GM15510 (cell line): ENCODE data around the gene PLCB3.

ENCODE experiments used
- POLR2A ChIP-seq: IDR thresholded peaks from 3 replicates; pipeline ENCODE4 v1.6.1; 2011; ENCODE audit warnings: borderline replicate concordance; ENCODE audit not compliant: insufficient read length; ENCODE audit errors: extremely low read depth

The PLCB3 gene

DNA sequence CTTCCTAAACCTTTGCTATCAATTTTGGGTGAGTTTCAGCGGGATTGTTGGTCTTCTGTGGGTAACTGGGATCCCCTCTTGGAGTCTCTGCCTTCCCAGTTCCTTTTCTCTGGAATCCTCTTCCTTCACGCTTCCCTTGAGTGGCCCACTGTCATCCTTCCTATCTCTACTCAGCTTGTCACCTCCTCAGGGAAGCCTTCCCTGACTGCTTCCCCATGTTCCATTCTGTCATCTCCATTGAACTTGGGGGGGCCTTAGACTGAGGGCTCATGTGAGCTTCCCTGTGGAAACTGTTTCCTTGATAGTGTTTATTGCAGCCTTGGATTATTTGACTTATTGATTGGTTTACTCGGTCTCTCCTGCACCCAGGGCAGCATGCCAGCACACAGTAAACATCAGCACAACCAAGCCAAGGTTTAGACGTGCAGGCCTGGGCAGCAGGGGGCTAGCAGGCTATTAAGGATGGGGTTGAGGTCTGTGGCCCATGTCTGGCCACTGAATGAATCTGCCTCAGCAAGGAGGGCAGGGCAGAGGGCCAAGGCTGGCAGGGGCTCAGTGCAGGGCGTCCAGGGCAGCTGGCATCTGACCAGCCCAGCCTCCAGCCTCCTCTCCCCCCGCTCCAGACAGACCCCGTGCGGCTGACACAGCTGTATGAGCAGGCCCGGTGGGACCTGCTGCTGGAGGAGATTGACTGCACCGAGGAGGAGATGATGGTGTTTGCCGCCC lies 32.5 kb upstream of the PLCB3 start:
- no peak for TF ChIP-seq POLR2A

- no peak for TF ChIP-seq POLR2A
These were observed 32.0 kb upstream of the PLCB3 start for GRCh38 chr11:64219354-64219684.

- no peak for TF ChIP-seq POLR2A
These were observed 31.6 kb upstream of the PLCB3 start for GRCh38 chr11:64219755-64220154.

DNA sequence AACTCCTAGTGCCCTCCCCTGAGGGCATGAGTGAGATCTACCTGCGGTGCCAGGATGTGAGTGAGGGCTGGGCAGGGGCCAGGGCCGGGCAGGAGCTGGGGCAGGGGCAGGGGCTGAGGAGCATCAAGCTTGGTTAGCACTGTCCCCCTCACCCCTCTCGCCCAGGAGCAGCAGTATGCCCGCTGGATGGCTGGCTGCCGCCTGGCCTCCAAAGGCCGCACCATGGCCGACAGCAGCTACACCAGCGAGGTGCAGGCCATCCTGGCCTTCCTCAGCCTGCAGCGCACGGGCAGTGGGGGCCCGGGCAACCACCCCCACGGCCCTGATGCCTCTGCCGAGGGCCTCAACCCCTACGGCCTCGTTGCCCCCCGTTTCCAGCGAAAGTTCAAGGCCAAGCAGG lies 31.1 kb upstream of the PLCB3 start:
- no peak for TF ChIP-seq POLR2A

GRCh38 chr11:64220798-64221197 lies 30.5 kb upstream of the PLCB3 start:
- TF ChIP-seq POLR2A = no peak

DNA sequence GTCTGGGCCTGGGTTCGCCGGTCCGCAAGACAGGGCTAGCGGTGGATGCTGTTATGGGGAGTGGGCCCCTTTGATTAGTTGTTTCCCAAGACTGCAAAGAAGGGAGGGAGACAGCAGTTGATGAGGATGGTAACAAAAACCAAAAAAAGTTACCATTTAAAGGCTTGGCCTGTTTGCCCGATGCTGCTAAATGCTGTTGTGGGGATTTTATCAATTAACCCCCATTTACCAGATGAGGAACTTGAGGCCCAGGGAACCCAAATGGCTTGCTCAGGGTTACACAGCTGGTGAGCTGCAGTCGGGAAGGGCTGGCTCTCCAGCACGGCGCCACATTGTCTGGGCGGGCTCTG lies 28.7 kb upstream of the PLCB3 start:
- no peak for TF ChIP-seq POLR2A

DNA sequence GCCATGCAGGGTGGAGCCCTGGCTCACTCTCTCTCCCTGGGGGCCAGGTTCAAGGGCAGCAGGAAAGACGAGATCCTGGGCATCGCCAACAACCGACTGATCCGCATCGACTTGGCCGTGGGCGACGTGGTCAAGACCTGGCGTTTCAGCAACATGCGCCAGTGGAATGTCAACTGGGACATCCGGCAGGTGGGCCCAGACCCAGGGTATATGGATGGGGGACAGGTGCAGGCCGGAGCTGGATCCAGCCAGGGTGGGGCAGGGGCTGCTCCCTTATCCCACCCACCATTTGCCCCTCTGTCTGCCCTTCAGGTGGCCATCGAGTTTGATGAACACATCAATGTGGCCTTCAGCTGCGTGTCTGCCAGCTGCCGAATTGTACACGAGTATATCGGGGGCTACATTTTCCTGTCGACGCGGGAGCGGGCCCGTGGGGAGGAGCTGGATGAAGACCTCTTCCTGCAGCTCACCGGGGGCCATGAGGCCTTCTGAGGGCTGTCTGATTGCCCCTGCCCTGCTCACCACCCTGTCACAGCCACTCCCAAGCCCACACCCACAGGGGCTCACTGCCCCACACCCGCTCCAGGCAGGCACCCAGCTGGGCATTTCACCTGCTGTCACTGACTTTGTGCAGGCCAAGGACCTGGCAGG lies 28.2 kb upstream of the PLCB3 start:
- no peak for TF ChIP-seq POLR2A

DNA sequence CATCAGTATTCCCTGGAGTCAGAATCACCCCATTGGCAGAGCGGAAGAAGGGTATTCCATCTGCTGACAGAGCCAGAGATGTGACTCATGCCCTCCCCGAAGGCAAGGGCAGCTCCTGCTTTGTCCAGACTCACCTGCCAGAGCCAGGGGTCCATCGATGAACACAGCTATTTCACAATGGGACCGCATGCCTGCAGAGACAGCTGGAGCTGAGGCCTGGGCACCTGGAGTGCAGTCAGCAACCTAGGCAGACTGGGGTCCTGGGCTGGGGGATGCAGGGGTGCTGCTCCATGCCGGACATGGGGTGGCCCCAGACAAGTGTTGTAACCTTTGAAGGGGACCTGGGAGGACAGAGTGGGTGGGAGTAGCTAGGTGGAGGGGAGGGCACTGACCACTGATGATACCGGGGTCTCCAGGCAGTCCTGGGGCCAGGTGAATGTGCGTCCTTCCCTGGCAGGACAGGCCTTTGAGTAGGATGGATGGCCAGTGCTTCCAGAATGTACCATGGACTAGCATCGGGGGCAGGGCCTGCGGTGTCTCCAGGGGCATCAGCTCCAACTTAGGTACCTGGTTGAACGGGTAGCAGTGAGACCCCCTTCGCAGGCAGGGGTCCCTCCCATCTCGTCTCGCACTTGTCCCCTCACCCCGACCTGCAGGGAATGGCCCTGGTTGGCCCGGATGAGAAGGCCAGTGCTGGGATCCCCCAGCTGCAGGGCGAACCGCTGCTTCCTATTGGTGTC lies 27.0 kb upstream of the PLCB3 start:
- peak; percentile 51 for TF ChIP-seq POLR2A

DNA sequence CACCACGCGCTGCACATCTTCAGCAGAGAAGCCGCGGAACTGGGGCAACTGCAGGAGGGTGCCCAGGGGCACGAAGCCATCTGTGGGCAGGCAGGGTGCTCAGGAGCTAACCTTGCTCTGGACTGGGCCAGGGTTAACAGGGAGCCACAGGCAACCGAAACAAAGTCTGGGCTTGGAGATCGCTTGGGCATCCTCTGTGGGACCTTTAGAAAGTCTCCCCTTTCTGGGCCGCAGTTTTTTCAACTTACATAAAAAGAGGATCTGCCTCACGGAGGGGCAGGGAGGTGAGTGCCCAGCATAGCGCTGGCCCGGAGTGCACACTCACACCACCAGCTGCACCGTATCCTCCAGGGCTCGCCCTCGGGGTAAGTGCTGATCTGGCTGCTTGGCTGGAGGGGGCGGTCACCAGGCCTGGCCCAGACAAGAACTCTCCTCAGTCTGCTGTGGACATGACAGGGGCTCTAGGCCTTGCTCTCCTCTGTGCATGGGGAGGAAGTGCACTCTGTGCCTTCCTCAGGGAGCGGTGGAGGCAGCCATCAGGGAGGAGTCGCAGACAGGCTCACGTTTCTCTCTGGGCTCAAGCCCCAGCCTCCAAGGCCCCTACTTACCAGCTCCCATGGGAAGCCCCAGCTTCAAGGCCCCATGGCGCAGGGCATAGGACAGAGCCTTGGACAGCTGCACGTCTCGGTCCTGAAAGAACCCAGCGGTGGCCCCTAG lies 26.3 kb upstream of the PLCB3 start:
- TF ChIP-seq POLR2A = no peak

DNA sequence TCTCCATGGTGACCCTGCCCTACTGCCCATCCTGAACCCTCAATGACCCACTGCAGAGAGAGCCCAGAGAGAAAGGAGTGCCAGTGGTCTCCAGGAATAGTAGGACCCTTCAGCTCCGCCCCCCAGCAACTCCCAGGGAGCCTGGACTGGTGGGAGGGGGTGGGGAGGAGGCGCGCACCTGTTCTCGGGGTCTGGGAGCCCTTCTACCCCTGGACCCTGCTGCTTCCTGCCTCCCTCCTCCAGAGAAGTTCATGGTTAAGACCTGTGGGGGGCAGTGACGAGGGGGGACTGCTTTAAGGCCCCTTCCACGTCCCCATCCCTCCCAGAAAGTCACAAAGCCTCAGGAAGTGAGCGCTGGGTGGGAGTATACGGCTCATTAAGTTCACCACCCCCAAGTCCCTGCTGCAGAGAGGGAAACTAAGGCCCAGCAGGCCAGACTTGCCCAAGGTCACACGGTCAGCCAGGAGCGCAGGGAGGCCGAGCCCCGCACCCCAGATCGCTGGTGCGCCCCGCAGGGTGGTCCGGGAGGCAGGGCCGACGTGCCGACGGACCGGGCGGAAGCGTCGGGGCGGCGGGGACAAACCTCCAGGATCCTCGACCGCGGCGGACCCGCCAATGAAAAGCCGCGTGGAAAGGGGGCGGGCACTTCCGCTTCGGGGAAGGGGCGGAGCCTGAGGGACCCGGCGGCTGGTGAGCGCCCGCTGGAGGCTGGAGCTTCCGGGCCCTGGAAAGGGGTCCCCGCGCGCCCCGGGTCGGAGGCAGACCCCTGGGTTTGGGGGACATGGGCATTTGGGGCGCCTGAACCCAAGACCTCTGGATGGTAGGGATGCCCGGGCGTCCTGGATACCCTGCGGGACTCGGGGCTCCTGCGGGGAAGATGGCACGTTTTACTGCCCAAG lies 25.5 kb upstream of the PLCB3 start, which contains the start of the genes NUDT22 and TRPT1:
TSS of gene NUDT22 (plus strand) at position 667 of the 899 bp plus-strand sequence. CDS start 379 bp downstream, outside the sequence.
TSS of gene TRPT1 (minus strand) at position 579 of the 899 bp plus-strand sequence. CDS start at position 253, 326 bp downstream.
- peak; percentile 78 for TF ChIP-seq POLR2A

DNA sequence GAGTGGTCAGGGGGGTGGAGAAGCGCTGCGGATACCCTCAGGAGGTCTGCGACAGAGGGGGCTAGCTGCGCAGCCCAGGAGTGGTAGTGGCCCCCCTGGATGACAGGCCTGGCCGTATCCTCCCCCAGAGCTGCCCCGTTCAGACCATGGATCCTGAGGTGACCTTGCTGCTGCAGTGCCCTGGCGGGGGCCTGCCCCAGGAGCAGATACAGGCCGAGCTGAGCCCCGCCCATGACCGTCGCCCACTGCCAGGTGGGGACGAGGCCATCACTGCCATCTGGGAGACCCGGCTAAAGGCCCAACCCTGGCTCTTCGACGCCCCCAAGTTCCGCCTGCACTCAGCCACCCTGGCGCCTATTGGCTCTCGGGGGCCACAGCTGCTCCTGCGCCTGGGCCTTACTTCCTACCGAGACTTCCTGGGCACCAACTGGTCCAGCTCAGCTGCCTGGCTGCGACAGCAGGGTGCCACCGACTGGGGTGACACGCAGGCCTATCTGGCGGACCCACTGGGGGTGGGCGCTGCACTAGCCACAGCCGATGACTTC lies 24.8 kb upstream of the PLCB3 start:
- TF ChIP-seq POLR2A = peak; percentile 49

DNA sequence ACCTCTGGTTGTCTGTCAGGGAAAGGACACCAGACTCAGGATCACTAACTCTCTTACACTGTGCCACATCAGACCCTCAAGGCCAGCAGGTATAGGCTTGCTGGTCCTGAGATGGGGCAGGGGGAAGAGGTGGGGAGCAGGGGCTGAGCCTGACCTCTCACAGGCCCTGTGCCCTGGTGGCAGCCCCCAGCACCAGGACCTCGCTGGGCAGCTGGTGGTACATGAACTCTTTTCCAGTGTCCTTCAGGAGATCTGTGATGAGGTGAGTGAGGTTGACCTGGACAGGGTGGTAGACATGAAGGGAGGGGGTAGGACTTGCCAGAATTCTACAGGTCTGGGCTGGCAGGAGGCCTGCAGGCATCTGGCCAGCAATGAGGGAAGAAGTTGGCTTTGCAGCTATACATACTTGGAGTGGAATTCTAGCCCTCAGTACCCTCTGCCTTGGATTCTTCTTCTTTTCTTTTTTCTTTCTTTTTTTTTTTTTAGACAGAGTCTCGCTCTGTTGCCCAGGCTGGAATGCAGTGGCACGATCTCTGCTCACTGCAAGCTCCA lies 23.8 kb upstream of the PLCB3 start:
- no peak for TF ChIP-seq POLR2A

DNA sequence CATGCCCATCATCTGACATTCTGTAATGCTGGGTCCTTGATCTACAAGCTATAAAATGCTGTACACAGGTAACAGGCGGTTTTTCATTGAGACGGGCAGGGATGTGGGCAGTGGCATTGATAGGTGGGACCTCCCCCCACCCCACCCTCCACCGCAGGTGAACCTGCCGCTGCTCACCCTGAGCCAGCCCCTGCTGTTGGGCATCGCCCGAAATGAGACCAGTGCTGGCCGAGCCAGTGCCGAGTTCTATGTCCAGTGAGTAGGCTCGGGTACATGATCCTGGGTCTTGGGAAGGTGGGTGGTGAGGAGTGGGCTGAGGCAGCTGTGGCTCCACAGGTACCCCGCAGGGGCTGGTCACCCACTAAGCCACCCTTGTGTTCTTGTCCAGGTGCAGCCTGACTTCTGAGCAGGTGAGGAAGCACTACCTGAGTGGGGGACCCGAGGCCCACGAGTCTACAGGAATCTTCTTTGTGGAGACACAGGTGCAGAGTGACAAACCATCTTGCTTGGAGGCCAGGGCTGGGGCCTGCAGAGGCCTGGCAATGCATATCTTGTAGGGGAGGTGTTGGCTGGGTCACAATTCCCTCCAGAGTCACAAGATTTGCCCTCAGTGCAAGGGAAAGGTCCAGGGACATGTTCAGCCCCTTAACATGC lies 22.1 kb upstream of the PLCB3 start:
- TF ChIP-seq POLR2A = no peak
